GM12874 (cell line): ENCODE data around the gene ANKRD60.

Source experiments
- CTCF ChIP-seq: IDR thresholded peaks from 2 replicates; pipeline ENCODE4 v1.5.1; 2011; ENCODE audit warnings: low read depth, mild to moderate bottlenecking, control low read depth, low read length, moderate library complexity; ENCODE audit not compliant: insufficient read depth

ANKRD60 gene

DNA sequence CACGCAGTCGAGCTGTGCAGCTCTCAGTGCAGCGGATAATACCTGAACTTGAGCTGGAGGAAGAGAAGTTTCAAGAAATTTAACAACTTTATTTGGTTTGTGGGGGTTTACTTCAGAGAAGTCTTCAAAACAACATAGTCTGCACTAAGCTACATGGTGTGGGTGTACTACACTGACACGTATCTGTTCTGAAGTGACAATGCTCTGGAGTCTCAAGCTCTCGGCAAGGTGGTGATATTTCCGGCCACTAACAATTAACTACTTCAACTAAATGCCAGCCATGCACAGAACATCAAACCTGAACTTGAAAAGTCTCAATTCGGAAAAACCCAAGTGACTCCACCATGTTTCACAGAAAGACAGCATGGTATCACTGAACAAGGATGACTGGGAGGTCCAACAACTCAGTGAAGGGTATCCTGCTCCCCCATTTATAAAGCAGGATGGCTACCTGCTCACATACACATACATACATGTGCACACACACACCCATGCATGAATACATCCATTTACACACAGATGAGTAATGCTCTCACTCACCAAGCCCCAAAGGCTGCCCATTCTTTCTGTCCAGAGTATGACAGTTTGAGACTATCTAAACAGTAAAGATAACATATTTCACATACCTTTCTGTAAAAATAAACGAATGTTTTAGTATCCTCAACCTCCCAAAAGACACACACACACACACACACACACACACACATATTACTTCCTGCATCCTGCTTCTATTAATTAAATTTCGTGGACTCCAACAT is 15.4 kb upstream of the ANKRD60 start:
- no peak for TF ChIP-seq CTCF

GRCh38 chr20:58242824-58243223 is 14.4 kb upstream of the ANKRD60 start:
- no peak for TF ChIP-seq CTCF

DNA sequence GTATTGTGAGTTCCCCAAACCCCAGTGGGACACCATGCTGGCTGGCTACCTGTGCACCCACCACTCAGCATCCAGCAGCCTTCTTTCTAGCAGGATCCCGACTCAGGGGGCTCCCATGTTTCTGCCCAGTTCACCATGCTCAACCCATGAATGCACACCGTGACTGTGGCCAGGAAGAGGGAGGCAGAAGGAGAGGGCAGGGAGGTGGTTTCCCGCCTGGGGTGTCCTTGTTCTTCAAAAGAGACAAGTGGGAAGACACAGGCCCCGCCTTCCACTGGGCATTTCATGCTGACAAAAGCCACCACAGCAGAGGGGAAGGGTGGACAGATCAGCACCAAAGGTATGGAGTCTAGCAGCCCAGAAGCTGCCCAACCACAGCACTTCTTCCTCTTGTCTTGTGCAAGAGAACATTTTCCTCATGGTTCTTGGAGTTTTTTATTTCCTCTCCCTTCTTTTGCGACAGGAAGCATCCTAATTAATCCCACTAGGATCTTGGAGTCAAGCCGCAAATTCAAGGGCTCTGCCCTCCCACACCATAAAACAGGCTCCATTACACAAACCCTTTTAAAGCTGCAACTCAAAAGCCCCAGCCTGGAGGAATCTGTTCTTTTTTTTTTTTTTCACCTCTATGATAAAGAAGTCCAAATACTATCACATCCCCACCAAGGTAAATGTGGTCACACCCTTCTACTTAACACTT is 13.5 kb upstream of the ANKRD60 start:
- no peak for TF ChIP-seq CTCF

GRCh38 chr20:58240471-58240870 is 12.0 kb upstream of the ANKRD60 start:
- TF ChIP-seq CTCF = no peak

DNA sequence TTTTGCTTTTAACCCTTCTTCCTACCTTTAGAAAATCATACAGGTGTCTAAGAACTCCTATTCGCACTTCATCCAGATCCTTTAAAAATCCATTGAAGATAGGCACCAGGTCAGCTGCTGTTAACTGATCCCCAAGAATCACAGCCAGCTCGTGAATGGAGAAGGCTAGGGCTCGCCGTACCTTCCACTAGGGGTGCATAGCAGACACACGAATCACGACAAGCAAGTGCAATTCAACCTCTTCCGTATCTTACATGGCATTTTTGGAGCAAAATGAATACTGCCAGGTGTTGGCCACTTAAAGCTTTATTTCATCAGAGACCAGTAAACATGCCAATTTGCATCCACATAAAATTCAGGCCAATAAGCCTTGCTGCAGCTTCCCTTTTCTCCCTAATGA is 10.8 kb upstream of the ANKRD60 start:
- TF ChIP-seq CTCF = no peak

GRCh38 chr20:58238490-58238889 is 10.0 kb upstream of the ANKRD60 start:
- no peak for TF ChIP-seq CTCF

DNA sequence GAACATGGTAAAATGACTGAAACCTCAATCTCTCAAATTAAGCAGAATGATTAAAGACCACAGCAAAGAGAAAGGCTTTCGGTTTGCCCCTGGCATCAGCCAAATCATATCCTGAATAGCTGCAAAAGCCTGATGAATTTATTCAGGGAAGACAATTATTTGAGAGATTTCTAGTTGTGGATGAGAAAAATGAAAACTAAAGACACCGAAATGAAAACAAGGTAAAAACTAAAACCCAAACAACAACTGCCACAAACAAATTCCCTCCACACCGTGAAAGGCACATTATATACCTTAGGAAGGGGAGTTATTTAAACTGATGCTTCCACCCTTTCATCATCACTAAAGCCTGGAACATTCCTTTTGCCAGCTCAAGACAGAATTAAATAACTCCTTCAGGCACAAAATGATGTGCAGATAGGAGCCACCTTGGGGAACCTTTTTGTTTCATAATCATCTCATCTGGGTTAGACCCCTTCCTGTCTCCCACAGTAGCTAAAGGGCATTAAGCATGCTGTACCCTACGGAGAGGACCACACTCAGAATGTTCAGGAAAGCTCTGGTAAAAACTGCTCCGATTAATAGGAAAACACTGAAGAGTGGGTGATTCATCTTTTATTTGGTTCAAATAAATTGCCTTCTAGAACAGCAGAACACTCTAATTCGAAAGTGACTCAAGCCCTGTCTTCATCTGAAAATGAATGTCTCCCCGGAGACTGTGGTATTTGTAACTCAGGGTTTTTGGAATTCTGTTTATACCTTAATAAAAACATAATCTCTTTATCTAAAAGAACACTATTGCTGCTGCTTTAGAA is 9.1 kb upstream of the ANKRD60 start:
- TF ChIP-seq CTCF = no peak
